Muscle layer of duodenum (tissue), 2 donors: ENCODE measurements around the gene ACBD4.

Source experiments
- H3K27ac ChIP-seq: one replicate; pipeline ENCODE4 v1.7.0; 2013; ENCODE audit warnings: mild to moderate bottlenecking, low read length
- H3K27me3 ChIP-seq: one replicate; pipeline ENCODE4 v1.7.0; 2013; ENCODE audit warnings: low read depth, mild to moderate bottlenecking, control low read depth, low read length
- H3K36me3 ChIP-seq, 2 donors: one replicate each; pipeline ENCODE4 v1.7.0; 2013; ENCODE audit warnings: low read length in 2 of 2, control low read depth in 1 of 2, mild to moderate bottlenecking in 1 of 2; ENCODE audit not compliant: insufficient read depth in 2 of 2, control insufficient read depth in 1 of 2
- H3K4me1 ChIP-seq, 2 donors: one replicate each; pipeline ENCODE4 v1.7.0; 2013; ENCODE audit warnings: low read length in 2 of 2, mild to moderate bottlenecking in 2 of 2, control low read depth in 1 of 2, moderate library complexity in 1 of 2; ENCODE audit not compliant: insufficient read depth in 2 of 2, control insufficient read depth in 1 of 2
- H3K4me3 ChIP-seq, 2 donors: one replicate each; pipeline ENCODE4 v1.7.0; 2013; ENCODE audit warnings: low read length in 2 of 2, low read depth in 1 of 2, mild to moderate bottlenecking in 1 of 2
- H3K9me3 ChIP-seq, 2 donors: one replicate each; pipeline ENCODE4 v1.7.0; 2013; ENCODE audit warnings: low read length in 2 of 2, control low read depth in 1 of 2, mild to moderate bottlenecking in 1 of 2; ENCODE audit not compliant: control insufficient read depth in 1 of 2
- donor health status: healthy.

Gene ACBD4

GRCh38 chr17:45135192-45135977, at the start of gene ACBD4:
Gene ACBD4 (plus strand): TSS chr17:45135687. CDS start chr17:45136145, 458 bp downstream.
- Histone ChIP-seq H3K9me3 (no peaks in the 10 kb centered on the region), H3K4me1 (peaks cover 6 to 29% of the 10 kb centered on the region in 2 donors), H3K27ac (peak within 1 kb of the TSS; percentile 50), H3K36me3 (peaks cover 3 to 6% of the 10 kb centered on the region in 2 donors), H3K4me3 (peak within 1 kb of the TSS; percentile 70 to 88), H3K27me3 (no peaks in the 10 kb centered on the region)

GRCh38 chr17:45086391-45086790, 49.1 kb upstream of the ACBD4 start:
- Histone ChIP-seq H3K27ac (no peak overlapping the region), H3K27me3 (no peaks in the 10 kb centered on the region), H3K4me1 (peaks cover 0 to 6% of the 10 kb centered on the region in 2 donors), H3K9me3 (no peaks in the 10 kb centered on the region), H3K36me3 (peaks cover 53 to 68% of the 10 kb centered on the region in 2 donors), H3K4me3 (no peak overlapping the region)

GRCh38 chr17:45086865-45087503, 48.5 kb upstream of the ACBD4 start:
- Histone ChIP-seq H3K27me3 (no peaks in the 10 kb centered on the region), H3K36me3 (peaks cover 54 to 62% of the 10 kb centered on the region in 2 donors), H3K4me1 (peaks cover 0 to 9% of the 10 kb centered on the region in 2 donors), H3K27ac (no peak overlapping the region), H3K4me3 (no peak overlapping the region), H3K9me3 (no peaks in the 10 kb centered on the region)

GRCh38 chr17:45087504-45087975, 47.9 kb upstream of the ACBD4 start:
- no peak overlapping the region for H3K27ac ChIP-seq
- no peak overlapping the region for H3K4me3 ChIP-seq
- no peaks in the 10 kb centered on the region for H3K27me3 ChIP-seq
- peaks cover 50 to 56% of the 10 kb centered on the region in 2 donors for H3K36me3 ChIP-seq
- peaks cover 0 to 14% of the 10 kb centered on the region in 2 donors for H3K4me1 ChIP-seq
- H3K9me3 ChIP-seq = no peaks in the 10 kb centered on the region

- peaks cover 49 to 53% of the 10 kb centered on the region in 2 donors for H3K36me3 ChIP-seq
- H3K4me1 ChIP-seq = peaks cover under 1 to 17% of the 10 kb centered on the region in 2 donors
- no peak overlapping the region for H3K27ac ChIP-seq
- no peaks in the 10 kb centered on the region for H3K27me3 ChIP-seq
- no peaks in the 10 kb centered on the region for H3K9me3 ChIP-seq
- no peak overlapping the region for H3K4me3 ChIP-seq
These were observed 47.5 kb upstream of the ACBD4 start for GRCh38 chr17:45087978-45088377.

GRCh38 chr17:45088741-45089140, 46.7 kb upstream of the ACBD4 start:
- peaks cover 8 to 22% of the 10 kb centered on the region in 2 donors for H3K4me1 ChIP-seq

GRCh38 chr17:45090711-45091110, 44.8 kb upstream of the ACBD4 start:
- H3K36me3 ChIP-seq = peaks cover 42 to 50% of the 10 kb centered on the region in 2 donors
- no peak overlapping the region for H3K27ac ChIP-seq
- H3K4me1 ChIP-seq = peaks cover 9 to 27% of the 10 kb centered on the region in 2 donors
- H3K9me3 ChIP-seq = no peaks in the 10 kb centered on the region
- no peaks in the 10 kb centered on the region for H3K27me3 ChIP-seq
- H3K4me3 ChIP-seq = no peak overlapping the region

More at GRCh38 chr17:45088741-45089140, 46.7 kb upstream of the ACBD4 start:
- Histone ChIP-seq H3K27ac (no peak overlapping the region), H3K36me3 (peaks cover 46 to 49% of the 10 kb centered on the region in 2 donors), H3K27me3 (no peaks in the 10 kb centered on the region), H3K4me3 (no peak overlapping the region), H3K9me3 (no peaks in the 10 kb centered on the region)

- Histone ChIP-seq H3K4me1 (peaks cover 9 to 27% of the 10 kb centered on the region in 2 donors), H3K27ac (peak overlapping the region; percentile 93), H3K4me3 (no peak overlapping the region), H3K36me3 (peaks cover 45 to 51% of the 10 kb centered on the region in 2 donors), H3K9me3 (no peaks in the 10 kb centered on the region), H3K27me3 (no peaks in the 10 kb centered on the region)
These were observed 43.6 kb upstream of the ACBD4 start for GRCh38 chr17:45091778-45092425.

GRCh38 chr17:45092911-45093430, 42.5 kb upstream of the ACBD4 start:
- Histone ChIP-seq H3K4me1 (peaks cover 9 to 27% of the 10 kb centered on the region in 2 donors), H3K4me3 (peak overlapping the region in 1 of 2 donors; percentile 21), H3K9me3 (no peaks in the 10 kb centered on the region), H3K27ac (peak overlapping the region; percentile 93), H3K27me3 (no peaks in the 10 kb centered on the region), H3K36me3 (peaks cover 45 to 52% of the 10 kb centered on the region in 2 donors)

- peak overlapping the region; percentile 93 for H3K27ac ChIP-seq
- no peaks in the 10 kb centered on the region for H3K27me3 ChIP-seq
- H3K9me3 ChIP-seq = no peaks in the 10 kb centered on the region
- H3K4me3 ChIP-seq = peak overlapping the region in 1 of 2 donors; percentile 21
- H3K4me1 ChIP-seq = peaks cover 12 to 33% of the 10 kb centered on the region in 2 donors
- H3K36me3 ChIP-seq = peaks cover 47 to 54% of the 10 kb centered on the region in 2 donors
These were observed 41.9 kb upstream of the ACBD4 start for GRCh38 chr17:45093444-45094110.
